Natural killer cell treated with Interleukin-12 subunit alpha and Interleukin-12 subunit beta and Interleukin-15 and Interleukin-18, amount 100 ng/mL, for 72 hours (primary cell): Measurements from ENCODE around the gene EXOSC6. TPM values are rescaled to one million over a fixed set of nuclear protein-coding genes. Genes with fewer than 3 reads are reported as not detected.
"Not testable (repeated sequence)": the region's sequence is repeated elsewhere in the genome, so short reads cannot be mapped to it uniquely, and the experiment has no call there.

Experiments
- ATAC-seq, 2 donors: fragments of 150-1000 bp; cut with Tn5 transposase in 1 of 2; sonication (Bioruptor Pico), chemical (Tn5 transposase) in 1 of 2; 2 replicates each; pipeline ENCODE4 v1.10.0; 2021
- DNase-seq: peaks from one replicate; pipeline ENCODE4 v3.0.0; 2022; ENCODE audit warnings: low spot score
- H3K27ac Mint-ChIP-seq, 2 donors: 1 replicate in 1 of 2; 2 replicates in 1 of 2; pipeline ENCODE4 v1.8.0; 2022; ENCODE audit warnings: mixed read lengths in 2 of 2, mild to moderate bottlenecking in 1 of 2, moderate library complexity in 1 of 2
- H3K27me3 Mint-ChIP-seq, 2 donors: 1 replicate in 1 of 2; 2 replicates in 1 of 2; pipeline ENCODE4 v1.8.0; 2022; ENCODE audit warnings: mixed read lengths in 2 of 2
- H3K36me3 Mint-ChIP-seq: one replicate; pipeline ENCODE4 v1.8.0; 2022; ENCODE audit warnings: mixed read lengths
- H3K4me1 Mint-ChIP-seq, 2 donors: 1 replicate in 1 of 2; 2 replicates in 1 of 2; pipeline ENCODE4 v1.8.0; 2022; ENCODE audit warnings: low read depth in 2 of 2, mixed read lengths in 2 of 2, mild to moderate bottlenecking in 1 of 2
- H3K4me3 Mint-ChIP-seq: one replicate; pipeline ENCODE4 v1.8.0; 2022; ENCODE audit warnings: mixed read lengths
- H3K9me3 Mint-ChIP-seq: 2 replicates; pipeline ENCODE4 v1.8.0; 2022; ENCODE audit warnings: mixed read lengths
- total RNA-seq, 2 donors: library from RNA; stranded (reverse); gene quantifications; one replicate each; pipeline ENCODE4 v1.2.3, GENCODE V29; 2022

Gene EXOSC6
- total RNA-seq, 2 donors from 2014 or later: 29.0 to 57.0 TPM

GRCh38 chr16:70269471-70269870 lies 17.7 kb upstream of the EXOSC6 start:
- no peak overlapping the region for H3K27ac Mint-ChIP-seq
- no peak for ATAC-seq
- H3K9me3 Mint-ChIP-seq: no peaks in the 10 kb centered on the region
- peaks cover 0 to 2% of the 10 kb centered on the region in 2 donors for H3K4me1 Mint-ChIP-seq
- H3K36me3 Mint-ChIP-seq: peaks cover 19% of the 10 kb centered on the region
- DNase-seq: no peak
- H3K4me3 Mint-ChIP-seq: no peak overlapping the region
- H3K27me3 Mint-ChIP-seq: no peaks in the 10 kb centered on the region

GRCh38 chr16:70267922-70268321 lies 16.2 kb upstream of the EXOSC6 start:
- H3K27ac Mint-ChIP-seq: not testable (repeated sequence)

GRCh38 chr16:70267516-70267915 lies 15.8 kb upstream of the EXOSC6 start:
- Mint-ChIP-seq H3K4me3 (no peak overlapping the region), H3K4me1 (peaks cover 0 to 2% of the 10 kb centered on the region in 2 donors), H3K27me3 (no peaks in the 10 kb centered on the region), H3K27ac (no peak overlapping the region), H3K36me3 (peaks cover 19% of the 10 kb centered on the region), H3K9me3 (no peaks in the 10 kb centered on the region)
- DNase-seq (no peak), ATAC-seq (no peak)

More at GRCh38 chr16:70267922-70268321, 16.2 kb upstream of the EXOSC6 start:
- peaks cover 19% of the 10 kb centered on the region for H3K36me3 Mint-ChIP-seq
- not testable (repeated sequence) for H3K4me1 Mint-ChIP-seq, DNase-seq, H3K9me3 Mint-ChIP-seq, H3K27me3 Mint-ChIP-seq, H3K4me3 Mint-ChIP-seq, ATAC-seq

GRCh38 chr16:70259903-70260302 lies 8.2 kb upstream of the EXOSC6 start:
- not testable (repeated sequence) for H3K4me3 Mint-ChIP-seq, ATAC-seq

GRCh38 chr16:70258946-70259345 lies 7.2 kb upstream of the EXOSC6 start:
- Mint-ChIP-seq H3K27me3 (no peaks in the 10 kb centered on the region), H3K9me3 (no peaks in the 10 kb centered on the region), H3K4me1 (no peaks in the 10 kb centered on the region), H3K27ac (no peak overlapping the region), H3K4me3 (no peak overlapping the region), H3K36me3 (peaks cover 5% of the 10 kb centered on the region)
- ATAC-seq (no peak), DNase-seq (no peak)

More at GRCh38 chr16:70259903-70260302, 8.2 kb upstream of the EXOSC6 start:
- H3K4me1 Mint-ChIP-seq, H3K27ac Mint-ChIP-seq, H3K36me3 Mint-ChIP-seq, DNase-seq, H3K27me3 Mint-ChIP-seq, H3K9me3 Mint-ChIP-seq: not testable (repeated sequence)

GRCh38 chr16:70258065-70258464 lies 6.3 kb upstream of the EXOSC6 start:
- Mint-ChIP-seq H3K36me3 (peaks cover 5% of the 10 kb centered on the region), H3K27ac (no peak overlapping the region)
- no peak for ATAC-seq

GRCh38 chr16:70257391-70257790 lies 5.7 kb upstream of the EXOSC6 start:
- Mint-ChIP-seq H3K4me1 (peaks cover 0 to 1% of the 10 kb centered on the region in 2 donors), H3K27me3 (no peaks in the 10 kb centered on the region), H3K27ac (no peak overlapping the region), H3K4me3 (no peak overlapping the region), H3K36me3 (peaks cover 3% of the 10 kb centered on the region), H3K9me3 (no peaks in the 10 kb centered on the region)
- DNase-seq (no peak), ATAC-seq (no peak)

More at GRCh38 chr16:70258065-70258464, 6.3 kb upstream of the EXOSC6 start:
- Mint-ChIP-seq H3K9me3 (no peaks in the 10 kb centered on the region), H3K4me3 (no peak overlapping the region), H3K27me3 (no peaks in the 10 kb centered on the region), H3K4me1 (no peaks in the 10 kb centered on the region)
- no peak for DNase-seq

- Mint-ChIP-seq H3K9me3 (no peaks in the 10 kb centered on the region), H3K4me3 (no peak overlapping the region), H3K27me3 (no peaks in the 10 kb centered on the region), H3K4me1 (peaks cover 7 to 8% of the 10 kb centered on the region in 2 donors), H3K27ac (no peak overlapping the region), H3K36me3 (no peaks in the 10 kb centered on the region)
- no peak for DNase-seq
- ATAC-seq: no peak
Observed at GRCh38 chr16:70255574-70255973, 3.8 kb upstream of the EXOSC6 start.

GRCh38 chr16:70254965-70255286 lies 3.2 kb upstream of the EXOSC6 start:
- no peak overlapping the region for H3K4me3 Mint-ChIP-seq
- DNase-seq (no peak), ATAC-seq (no peak)
- no peaks in the 10 kb centered on the region for H3K27me3 Mint-ChIP-seq
- H3K9me3 Mint-ChIP-seq: no peaks in the 10 kb centered on the region
- H3K4me1 Mint-ChIP-seq: peaks cover 7 to 8% of the 10 kb centered on the region in 2 donors
- no peak overlapping the region for H3K27ac Mint-ChIP-seq
- no peaks in the 10 kb centered on the region for H3K36me3 Mint-ChIP-seq

GRCh38 chr16:70254180-70254964 lies 2.6 kb upstream of the EXOSC6 start:
- Mint-ChIP-seq H3K4me3 (no peak overlapping the region), H3K4me1 (peaks cover 8 to 9% of the 10 kb centered on the region in 2 donors), H3K9me3 (no peaks in the 10 kb centered on the region), H3K36me3 (no peaks in the 10 kb centered on the region), H3K27me3 (no peaks in the 10 kb centered on the region), H3K27ac (no peak overlapping the region)
- DNase-seq: no peak
- no peak for ATAC-seq

GRCh38 chr16:70253291-70254106 lies 1.8 kb upstream of the EXOSC6 start:
- Mint-ChIP-seq H3K4me3 (no peak overlapping the region), H3K36me3 (no peaks in the 10 kb centered on the region), H3K27me3 (no peaks in the 10 kb centered on the region), H3K4me1 (peaks cover 8 to 14% of the 10 kb centered on the region in 2 donors), H3K9me3 (no peaks in the 10 kb centered on the region), H3K27ac (no peak overlapping the region)
- ATAC-seq (no peak), DNase-seq (no peak)

- peaks cover 8 to 14% of the 10 kb centered on the region in 2 donors for H3K4me1 Mint-ChIP-seq
- peak overlapping the region; percentile 74 to 78 for H3K27ac Mint-ChIP-seq
- H3K4me3 Mint-ChIP-seq: peak overlapping the region; percentile 79
- ATAC-seq (no peak), DNase-seq (no peak)
- no peaks in the 10 kb centered on the region for H3K27me3 Mint-ChIP-seq
- no peaks in the 10 kb centered on the region for H3K9me3 Mint-ChIP-seq
- no peaks in the 10 kb centered on the region for H3K36me3 Mint-ChIP-seq
Observed at GRCh38 chr16:70252355-70252988, 732 bp upstream of the EXOSC6 start.

GRCh38 chr16:70250748-70251628 lies 752 bp downstream of the EXOSC6 start:
- Mint-ChIP-seq H3K4me3 (peak overlapping the region; percentile 86), H3K4me1 (peaks cover 8 to 14% of the 10 kb centered on the region in 2 donors), H3K27ac (peak overlapping the region; percentile 74 to 78), H3K27me3 (no peaks in the 10 kb centered on the region), H3K36me3 (no peaks in the 10 kb centered on the region), H3K9me3 (no peaks in the 10 kb centered on the region)
- ATAC-seq (peak; percentile 40 to 72), DNase-seq (peak; percentile 66)
